ENCODE data around the gene DTD1.

The DTD1 gene

GRCh38 chr20:18790787-18791186 lies 202.9 kb downstream of the DTD1 start:
- Histone ChIP-seq H3K27ac (ENCODE audit: extremely low read depth, low read depth, low read length) (no peak overlapping the region), H3K36me3 (ENCODE audit: control insufficient read depth in 2 of 2, insufficient read depth in 1 of 2, low read length in 2 of 2) (no peaks in the 10 kb centered on the region), H3K9me3 (ENCODE audit: control insufficient read depth, insufficient read depth, low read depth, low read length) (no peaks in the 10 kb centered on the region), H3K4me3 (ENCODE audit: low read depth, low read length) (no peak overlapping the region), H3K4me1 (ENCODE audit: control insufficient read depth, insufficient read depth, low read length) (no peaks in the 10 kb centered on the region)
- TF ChIP-seq ZNF26 (tag by site-specific recombination; IDR thresholded peaks at IDR 0.05) (no peak), ZNF155 (tag by site-specific recombination; IDR thresholded peaks at IDR 0.05) (no peak), ZNF510 (tag by site-specific recombination; IDR thresholded peaks at IDR 0.05; ENCODE audit: insufficient replicate concordance) (no peak), GLIS2 (tag by site-specific recombination; IDR thresholded peaks at IDR 0.05) (no peak), ATF2 (tag by site-specific recombination; IDR thresholded peaks at IDR 0.05; ENCODE audit: low read depth) (no peak), HOXC10 (CRISPR knock-in tag; IDR thresholded peaks at IDR 0.05) (no peak)
- CTCF ChIA-PET, result no interaction called here
- POLR2A ChIA-PET, result no interaction called here

GRCh38 chr20:18793625-18794427 lies 206.0 kb downstream of the DTD1 start:
- Histone ChIP-seq H3K4me1 (ENCODE audit: control insufficient read depth, insufficient read depth, low read length) (no peaks in the 10 kb centered on the region), H3K27ac (ENCODE audit: extremely low read depth, low read depth, low read length) (peak overlapping the region; percentile 25; the same call in 1 of the 2 replicates), H3K36me3 (ENCODE audit: control insufficient read depth in 2 of 2, insufficient read depth in 1 of 2, low read length in 2 of 2) (no peaks in the 10 kb centered on the region), H3K9me3 (ENCODE audit: control insufficient read depth, insufficient read depth, low read depth, low read length) (no peaks in the 10 kb centered on the region), H3K4me3 (ENCODE audit: low read depth, low read length) (peak overlapping the region; percentile 65)
- ChIA-PET CTCF (interaction anchor here (0.7 kb wide), 1 partner anchor 1075 kb away, joined by 3 read pairs; no protein-coding TSS in a partner anchor), POLR2A (interaction anchor here (0.6 to 0.7 kb wide), 2 partner anchors 10 to 694 kb away, joined by 3 to 4 read pairs; no protein-coding TSS in a partner anchor)
- TF ChIP-seq ZNF24 (tag by site-specific recombination; IDR thresholded peaks at IDR 0.05) (no peak; the same call in 1 of the 2 replicates), GFI1B (tag by site-specific recombination; IDR thresholded peaks at IDR 0.05) (no peak), CTCF (tag by site-specific recombination; IDR thresholded peaks at IDR 0.05) (peak; percentile 83), ZNF518A (tag by site-specific recombination; conservative IDR thresholded peaks at IDR 0.05; ENCODE audit: low read depth) (peak; percentile 100), ZNF843 (tag by site-specific recombination; IDR thresholded peaks at IDR 0.05) (0 out of 2 replicates have a peak, but pooled peaks have one; percentile 23), ZNF629 (tag by site-specific recombination; IDR thresholded peaks at IDR 0.05) (peak; percentile 96), EGR2 (tag by site-specific recombination; IDR thresholded peaks at IDR 0.05; ENCODE audit: low read depth) (peak; percentile 22; the same call in 1 of the 2 replicates), ZNF335 (tag by site-specific recombination; conservative IDR thresholded peaks at IDR 0.05) (peak; percentile 100), ZFP37 (tag by site-specific recombination; IDR thresholded peaks at IDR 0.05) (0 out of 2 replicates have a peak, but pooled peaks have one; percentile 47), ZNF280C (tag by site-specific recombination; IDR thresholded peaks at IDR 0.05) (no peak), ZNF600 (tag by site-specific recombination; IDR thresholded peaks at IDR 0.05) (peak; percentile 45; the same call in 1 of the 2 replicates), BCL11A (tag by site-specific recombination; IDR thresholded peaks at IDR 0.05; ENCODE audit: low read depth) (no peak)

Data from HEK293 (cell line).